ENCODE measurements around the gene PAX6.

Gene PAX6

GRCh38 chr11:31798057-31798553 lies 13.0 kb downstream of the PAX6 start:
- no peak for DNase-seq (ENCODE audit: low read depth, low spot score)

- no peak for DNase-seq (ENCODE audit: low read depth, low spot score)
These were observed 13.7 kb downstream of the PAX6 start for GRCh38 chr11:31797190-31798056.

- no peak for DNase-seq (ENCODE audit: low read depth, low spot score)
These were observed 14.5 kb downstream of the PAX6 start for GRCh38 chr11:31796499-31797189.

GRCh38 chr11:31795706-31796498 lies 15.2 kb downstream of the PAX6 start:
- DNase-seq (ENCODE audit: low read depth, low spot score): no peak

GRCh38 chr11:31794548-31794947 lies 16.6 kb downstream of the PAX6 start:
- DNase-seq (ENCODE audit: low read depth, low spot score): no peak

- DNase-seq (ENCODE audit: low read depth, low spot score): no peak
These were observed 17.9 kb downstream of the PAX6 start for GRCh38 chr11:31793264-31793663.

GRCh38 chr11:31792456-31792855 lies 18.7 kb downstream of the PAX6 start:
- no peak for DNase-seq (ENCODE audit: low read depth, low spot score)

- DNase-seq (ENCODE audit: low read depth, low spot score): no peak
These were observed 19.1 kb downstream of the PAX6 start for GRCh38 chr11:31792036-31792435.

GRCh38 chr11:31790649-31791048 lies 20.5 kb downstream of the PAX6 start:
- DNase-seq (ENCODE audit: low read depth, low spot score): no peak

- DNase-seq (ENCODE audit: low read depth, low spot score): no peak
These were observed 23.0 kb downstream of the PAX6 start for GRCh38 chr11:31788085-31788484.

GRCh38 chr11:31786996-31787685 lies 24.0 kb downstream of the PAX6 start:
- no peak for DNase-seq (ENCODE audit: low read depth, low spot score)

- DNase-seq (ENCODE audit: low read depth, low spot score): no peak
These were observed 26.5 kb downstream of the PAX6 start for GRCh38 chr11:31784611-31785010.

- DNase-seq (ENCODE audit: low read depth, low spot score): no peak
These were observed 27.9 kb downstream of the PAX6 start for GRCh38 chr11:31783252-31783651.

- no peak for DNase-seq (ENCODE audit: low read depth, low spot score)
These were observed 28.9 kb downstream of the PAX6 start for GRCh38 chr11:31782257-31782656.

- no peak for DNase-seq (ENCODE audit: low read depth, low spot score)
These were observed 30.6 kb downstream of the PAX6 start for GRCh38 chr11:31780480-31780971.

GRCh38 chr11:31780078-31780477 lies 31.0 kb downstream of the PAX6 start:
- DNase-seq (ENCODE audit: low read depth, low spot score): no peak

- no peak for DNase-seq (ENCODE audit: low read depth, low spot score)
These were observed 31.7 kb downstream of the PAX6 start for GRCh38 chr11:31779374-31779791.

GRCh38 chr11:31772412-31772811 lies 38.7 kb downstream of the PAX6 start:
- DNase-seq (ENCODE audit: low read depth, low spot score): no peak

GRCh38 chr11:31770011-31770700 lies 41.0 kb downstream of the PAX6 start:
- no peak for DNase-seq (ENCODE audit: low read depth, low spot score)
